ENCODE data around the gene CFAP61.
"Not testable (repeated sequence)": the region's sequence is repeated elsewhere in the genome, so short reads cannot be mapped to it uniquely, and the experiment has no call there.

CFAP61 gene

GRCh38 chr20:20318365-20319161 lies 266.2 kb downstream of the CFAP61 start:
- no peak for DNase-seq (ENCODE audit: low read depth in 2 of 2)

DNA sequence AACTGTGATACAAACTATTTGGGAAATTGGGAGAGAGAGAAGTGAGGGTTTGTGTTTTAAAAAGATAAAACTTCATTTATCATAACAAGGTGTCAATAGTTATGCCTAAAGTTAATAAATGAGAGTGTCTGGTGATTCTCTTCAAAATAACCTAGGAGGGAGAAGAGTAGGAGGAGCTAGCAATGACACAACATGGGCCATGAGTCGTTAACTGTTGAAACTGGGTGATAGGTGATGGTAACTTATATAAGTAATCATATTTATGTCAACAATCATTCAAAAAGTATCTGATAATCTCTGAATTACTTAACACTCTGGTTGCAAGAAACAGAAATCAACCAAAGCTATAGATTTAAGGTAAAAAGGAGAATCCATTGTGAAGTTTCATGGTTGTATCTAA lies 268.8 kb downstream of the CFAP61 start:
- no peak for DNase-seq (ENCODE audit: low read depth in 2 of 2)

GRCh38 chr20:20321917-20322316 lies 269.6 kb downstream of the CFAP61 start:
- no peak for DNase-seq (ENCODE audit: low read depth in 2 of 2)

GRCh38 chr20:20322912-20323311 lies 270.6 kb downstream of the CFAP61 start:
- no peak for DNase-seq (ENCODE audit: low read depth in 2 of 2)

DNA sequence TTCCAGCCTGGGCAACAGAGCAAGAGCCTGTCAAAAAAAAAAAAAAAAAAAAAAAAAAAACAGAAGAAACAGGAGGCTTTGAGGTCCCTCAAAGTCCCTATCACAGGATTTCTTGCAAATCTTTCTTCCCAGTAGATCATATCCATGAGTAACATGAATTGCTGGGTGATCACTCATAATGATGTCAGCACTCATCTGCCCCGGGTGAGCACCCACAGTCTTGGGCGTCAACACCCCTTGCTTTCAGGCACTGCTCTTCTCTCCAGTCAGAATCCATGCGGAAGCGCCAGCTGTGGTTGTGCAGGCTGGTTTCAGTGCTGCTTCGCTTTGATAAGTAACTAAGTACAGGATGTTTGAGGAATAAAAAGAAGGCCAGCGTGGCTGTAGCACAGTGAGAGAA lies 275.4 kb downstream of the CFAP61 start:
- no peak for DNase-seq (ENCODE audit: low read depth in 2 of 2)

- no peak for DNase-seq (ENCODE audit: low read depth in 2 of 2)
Measured at GRCh38 chr20:20329564-20329963, 277.2 kb downstream of the CFAP61 start.

DNA sequence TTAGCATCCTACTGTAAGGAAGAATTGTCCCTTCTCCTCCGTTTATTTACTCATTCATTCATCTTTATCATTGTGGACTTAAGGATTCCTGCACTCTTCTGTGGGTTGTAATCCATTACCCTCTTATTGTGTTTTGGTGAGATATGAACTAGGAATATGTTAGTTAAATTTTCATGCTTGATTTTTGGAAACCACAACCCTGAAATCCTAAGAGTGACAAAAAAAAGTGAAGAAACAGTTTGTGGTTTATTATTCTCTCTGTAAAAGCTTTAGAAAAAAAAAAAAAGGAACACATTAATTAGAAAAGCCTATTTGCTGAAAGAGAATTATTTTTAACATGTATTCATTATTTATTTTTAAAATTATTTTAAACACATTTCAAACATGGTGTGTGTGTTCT lies 278.8 kb downstream of the CFAP61 start:
- DNase-seq (ENCODE audit: low read depth in 2 of 2): no peak

- no peak for DNase-seq (ENCODE audit: low read depth in 2 of 2)
Measured at GRCh38 chr20:20331817-20332216, 279.5 kb downstream of the CFAP61 start.

GRCh38 chr20:20333866-20334265 lies 281.5 kb downstream of the CFAP61 start:
- DNase-seq (ENCODE audit: low read depth in 2 of 2): no peak

GRCh38 chr20:20334489-20334888 lies 282.2 kb downstream of the CFAP61 start:
- no peak for DNase-seq (ENCODE audit: low read depth in 2 of 2)

- no peak for DNase-seq (ENCODE audit: low read depth in 2 of 2)
Measured at GRCh38 chr20:20338133-20338730, 285.9 kb downstream of the CFAP61 start.

GRCh38 chr20:20340443-20340842 lies 288.1 kb downstream of the CFAP61 start:
- DNase-seq (ENCODE audit: low read depth in 2 of 2): no peak

DNA sequence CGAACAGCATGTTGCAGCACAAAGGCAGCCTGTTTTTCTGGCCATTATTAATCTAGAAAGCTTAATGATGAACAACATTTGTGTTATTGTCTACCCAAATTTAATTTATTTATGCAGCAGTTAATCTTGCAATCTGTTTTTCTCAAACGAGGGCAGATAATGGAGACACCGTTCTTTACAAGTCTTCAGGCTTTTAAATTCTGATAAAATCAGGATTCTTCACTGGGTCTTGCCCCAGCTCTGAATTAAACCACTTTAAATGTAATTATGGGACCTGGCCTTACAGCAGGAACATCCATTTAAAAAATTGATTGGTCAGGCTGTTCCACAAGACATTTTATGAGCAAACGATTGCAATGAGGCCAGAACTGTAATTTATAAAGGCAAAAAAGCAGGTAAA lies 289.0 kb downstream of the CFAP61 start:
- DNase-seq (ENCODE audit: low read depth in 2 of 2): no peak

- no peak for DNase-seq (ENCODE audit: low read depth in 2 of 2)
Measured at GRCh38 chr20:20342066-20342465, 289.7 kb downstream of the CFAP61 start.

DNA sequence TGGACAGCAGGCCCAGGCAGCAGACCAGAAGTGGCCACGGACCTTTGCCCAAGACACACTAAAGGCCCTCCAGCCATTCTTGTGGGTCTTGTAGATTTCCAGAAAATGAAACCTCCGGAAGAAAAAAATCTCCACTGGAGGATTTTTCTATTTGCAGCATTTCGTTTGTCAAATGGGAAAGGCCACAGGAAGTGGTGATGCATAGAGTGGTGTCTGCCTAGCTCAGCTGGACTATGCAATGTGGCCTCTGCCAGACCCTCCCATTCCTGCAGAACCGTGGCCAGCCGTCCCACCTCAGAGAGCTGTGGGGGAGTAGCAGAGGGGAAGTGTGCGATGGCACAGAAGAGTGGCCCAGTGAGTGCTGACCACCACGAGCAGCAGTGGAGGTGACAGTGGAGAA lies 291.6 kb downstream of the CFAP61 start:
- DNase-seq (ENCODE audit: low read depth in 2 of 2): no peak

DNA sequence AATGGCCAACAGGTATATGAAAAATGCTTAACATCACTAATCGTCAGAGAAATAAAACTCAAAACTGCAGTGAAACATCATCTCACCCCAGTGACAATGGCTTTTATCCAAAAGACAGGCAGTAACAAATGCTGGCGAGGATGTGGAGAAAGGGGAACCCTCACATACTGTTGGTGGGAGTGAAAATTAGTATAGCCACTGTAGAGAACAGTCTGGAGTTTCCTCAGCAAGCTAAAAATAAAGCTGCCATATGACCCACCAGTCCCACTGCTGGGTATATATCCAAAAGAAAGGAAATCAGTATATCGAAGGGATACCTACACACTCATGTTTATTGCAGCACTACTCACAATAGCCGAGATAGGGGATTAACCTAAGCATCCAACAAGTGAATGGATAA lies 292.1 kb downstream of the CFAP61 start:
- no peak for DNase-seq (ENCODE audit: low read depth in 2 of 2)

DNA sequence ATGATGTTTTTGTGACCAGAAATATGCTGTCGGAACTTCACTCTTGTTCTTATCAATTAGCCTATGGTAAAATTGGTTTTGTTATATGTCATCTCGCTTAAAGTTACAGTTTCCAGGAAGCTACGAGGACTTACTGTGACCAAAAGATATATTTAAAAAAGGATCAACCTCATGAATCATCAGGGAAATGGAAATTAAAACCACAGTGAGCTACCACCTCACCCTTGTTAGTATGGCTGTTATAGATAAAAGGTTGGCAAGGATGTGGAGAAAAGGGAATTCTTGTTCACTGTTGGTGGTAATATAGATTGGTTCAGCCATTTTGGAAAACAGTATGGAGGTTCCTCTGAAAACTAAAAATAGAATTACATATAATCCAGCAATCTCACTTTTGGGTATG lies 301.2 kb downstream of the CFAP61 start:
- DNase-seq (ENCODE audit: low read depth in 2 of 2): no peak

- not testable (repeated sequence) for DNase-seq (ENCODE audit: low read depth in 2 of 2)
Measured at GRCh38 chr20:20355503-20355902, 303.2 kb downstream of the CFAP61 start.

DNA sequence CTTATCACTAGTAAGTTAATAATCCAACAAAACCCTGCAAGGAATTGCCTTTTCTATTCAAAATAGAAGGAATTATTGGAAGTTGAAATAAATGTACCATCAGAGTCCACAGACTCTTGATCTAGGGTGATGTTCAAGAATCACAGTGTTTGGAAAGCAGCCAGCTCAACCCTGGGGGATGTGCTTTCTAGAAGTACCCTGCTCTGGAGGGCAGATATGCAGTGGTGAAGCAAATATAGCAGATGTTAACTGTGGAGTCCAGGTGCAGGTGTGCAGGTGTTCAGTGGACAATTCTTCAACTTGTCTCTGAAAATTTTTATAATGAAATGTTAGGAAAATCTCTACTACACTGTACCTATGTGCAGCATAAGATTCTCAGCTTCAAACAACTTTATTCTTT lies 306.5 kb downstream of the CFAP61 start:
- no peak for DNase-seq (ENCODE audit: low read depth in 2 of 2)

DNA sequence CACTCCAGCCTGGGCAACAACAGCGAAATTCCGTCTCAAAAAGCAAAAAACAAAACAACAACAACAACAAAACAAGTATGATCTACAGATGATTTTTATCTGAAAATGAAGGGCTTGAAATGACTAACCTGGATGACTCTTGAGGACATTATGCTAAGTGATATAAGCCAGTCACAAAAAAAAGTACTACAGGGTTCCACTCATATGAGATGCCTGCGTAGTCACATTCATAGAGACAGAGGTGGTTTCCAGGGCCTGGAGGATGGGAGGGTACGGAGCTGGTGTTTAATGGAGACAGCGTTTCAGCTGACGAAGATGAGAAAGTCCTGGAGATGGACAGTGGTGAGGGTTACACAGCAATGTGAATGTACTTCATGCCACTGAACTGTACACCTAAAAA lies 307.3 kb downstream of the CFAP61 start:
- no peak for DNase-seq (ENCODE audit: low read depth in 2 of 2)

DNA sequence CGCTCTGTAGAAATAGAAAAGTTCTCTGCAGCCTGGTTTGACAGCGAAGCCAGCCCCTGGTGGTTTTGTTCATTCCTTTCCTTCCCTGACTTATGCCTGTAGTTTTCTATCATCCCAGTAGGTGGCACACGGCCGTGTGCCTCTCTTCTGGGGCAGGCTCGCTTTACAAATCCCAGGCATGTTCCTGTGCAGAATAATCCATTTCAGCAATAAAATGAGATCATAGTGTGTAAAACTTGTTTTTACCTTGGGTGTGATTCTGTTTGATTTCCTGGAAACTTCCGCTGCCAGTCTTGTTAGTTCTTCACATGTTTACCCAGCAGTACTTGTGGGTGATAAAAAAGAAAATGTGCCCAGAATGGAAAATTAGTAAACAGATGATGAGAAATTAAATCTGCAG lies 308.1 kb downstream of the CFAP61 start:
- no peak for DNase-seq (ENCODE audit: low read depth in 2 of 2)

- DNase-seq (ENCODE audit: low read depth in 2 of 2): no peak
Measured at GRCh38 chr20:20362774-20363433, 310.6 kb downstream of the CFAP61 start.

DNA sequence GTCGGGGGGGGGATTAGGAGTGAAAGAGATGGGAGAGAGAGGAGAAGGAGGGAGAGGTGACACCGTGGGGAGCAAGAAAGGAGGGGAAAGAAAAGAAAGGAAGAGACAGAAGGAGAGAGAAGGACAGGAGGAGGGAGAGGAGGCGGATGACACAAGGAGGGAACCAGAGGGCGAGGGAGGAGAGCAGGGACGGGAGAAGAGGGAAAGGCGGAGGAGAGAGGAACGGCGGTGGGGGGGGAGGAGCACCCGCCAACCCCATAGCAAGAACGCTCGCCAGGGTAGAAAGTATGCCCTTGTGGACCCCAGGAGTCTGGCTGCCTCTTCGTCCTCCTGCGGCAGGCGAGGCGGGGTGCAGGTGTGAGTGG lies 311.1 kb downstream of the CFAP61 start:
- no peak for DNase-seq (ENCODE audit: low read depth in 2 of 2)
